ENCODE results near the gene CBLN1. TPM values are rescaled to one million over a fixed set of nuclear protein-coding genes. Genes with fewer than 3 reads are reported as not detected.

Gene CBLN1
- total and polyA plus RNA-seq, 2 experiments from 2014 or later: 0.07 TPM; not detected in 1

DNA sequence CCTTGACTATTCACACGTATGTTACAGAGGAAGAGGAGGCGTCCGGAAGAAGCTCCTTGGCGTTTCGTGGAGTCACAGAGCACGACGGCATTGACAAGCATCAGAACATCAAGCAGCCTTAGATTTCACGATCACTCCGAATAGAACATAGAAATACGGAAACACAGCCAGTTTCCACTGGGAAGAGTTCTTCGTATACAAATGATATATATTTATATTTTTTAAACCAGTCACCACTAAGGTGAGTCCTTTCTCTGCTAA is 3.1 kb downstream of the CBLN1 start:
- no peak overlapping the region for H3K27ac ChIP-seq
- H3K4me3 ChIP-seq: no peak overlapping the region
- H3K36me3 ChIP-seq (replicated peaks; ENCODE audit: insufficient read depth, low read depth): no peaks in the 10 kb centered on the region
- H3K9me2 ChIP-seq (replicated peaks; ENCODE audit: insufficient read depth): no peaks in the 10 kb centered on the region
- 34% methylated on average over 11 of the region's 11 CpGs for WGBS (ENCODE audit: low lambda C conversion rate, missing lambda C conversion rate)
- DNase-seq (ENCODE audit: low spot score): no peak
- H3K9me3 ChIP-seq (ENCODE audit: low read depth): no peaks in the 10 kb centered on the region
- H4K20me1 ChIP-seq (ENCODE audit: insufficient read depth, poor library complexity, severe bottlenecking): no peaks in the 10 kb centered on the region
- no peak overlapping the region for H3K4me2 ChIP-seq
- H3K27me3 ChIP-seq: peaks cover 91% of the 10 kb centered on the region
- H2AFZ ChIP-seq: no peak overlapping the region
- H3K79me2 ChIP-seq: no peaks in the 10 kb centered on the region
- TF ChIP-seq EZH2 (IDR thresholded peaks at IDR 0.05; ENCODE audit: borderline replicate concordance) (no peak), EZH2phosphoT487 (IDR thresholded peaks at IDR 0.05; ENCODE audit: low read depth, severe bottlenecking, unreplicated experiment) (no peak)
- TF ChIP-seq, protein P1, sequence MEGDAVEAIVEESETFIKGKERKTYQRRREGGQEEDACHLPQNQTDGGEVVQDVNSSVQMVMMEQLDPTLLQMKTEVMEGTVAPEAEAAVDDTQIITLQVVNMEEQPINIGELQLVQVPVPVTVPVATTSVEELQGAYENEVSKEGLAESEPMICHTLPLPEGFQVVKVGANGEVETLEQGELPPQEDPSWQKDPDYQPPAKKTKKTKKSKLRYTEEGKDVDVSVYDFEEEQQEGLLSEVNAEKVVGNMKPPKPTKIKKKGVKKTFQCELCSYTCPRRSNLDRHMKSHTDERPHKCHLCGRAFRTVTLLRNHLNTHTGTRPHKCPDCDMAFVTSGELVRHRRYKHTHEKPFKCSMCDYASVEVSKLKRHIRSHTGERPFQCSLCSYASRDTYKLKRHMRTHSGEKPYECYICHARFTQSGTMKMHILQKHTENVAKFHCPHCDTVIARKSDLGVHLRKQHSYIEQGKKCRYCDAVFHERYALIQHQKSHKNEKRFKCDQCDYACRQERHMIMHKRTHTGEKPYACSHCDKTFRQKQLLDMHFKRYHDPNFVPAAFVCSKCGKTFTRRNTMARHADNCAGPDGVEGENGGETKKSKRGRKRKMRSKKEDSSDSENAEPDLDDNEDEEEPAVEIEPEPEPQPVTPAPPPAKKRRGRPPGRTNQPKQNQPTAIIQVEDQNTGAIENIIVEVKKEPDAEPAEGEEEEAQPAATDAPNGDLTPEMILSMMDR (IDR thresholded peaks at IDR 0.05; ENCODE audit: poor library complexity): no peak
- peaks cover 10% of the 10 kb centered on the region for H3K4me1 ChIP-seq (ENCODE audit: insufficient read depth)

DNA sequence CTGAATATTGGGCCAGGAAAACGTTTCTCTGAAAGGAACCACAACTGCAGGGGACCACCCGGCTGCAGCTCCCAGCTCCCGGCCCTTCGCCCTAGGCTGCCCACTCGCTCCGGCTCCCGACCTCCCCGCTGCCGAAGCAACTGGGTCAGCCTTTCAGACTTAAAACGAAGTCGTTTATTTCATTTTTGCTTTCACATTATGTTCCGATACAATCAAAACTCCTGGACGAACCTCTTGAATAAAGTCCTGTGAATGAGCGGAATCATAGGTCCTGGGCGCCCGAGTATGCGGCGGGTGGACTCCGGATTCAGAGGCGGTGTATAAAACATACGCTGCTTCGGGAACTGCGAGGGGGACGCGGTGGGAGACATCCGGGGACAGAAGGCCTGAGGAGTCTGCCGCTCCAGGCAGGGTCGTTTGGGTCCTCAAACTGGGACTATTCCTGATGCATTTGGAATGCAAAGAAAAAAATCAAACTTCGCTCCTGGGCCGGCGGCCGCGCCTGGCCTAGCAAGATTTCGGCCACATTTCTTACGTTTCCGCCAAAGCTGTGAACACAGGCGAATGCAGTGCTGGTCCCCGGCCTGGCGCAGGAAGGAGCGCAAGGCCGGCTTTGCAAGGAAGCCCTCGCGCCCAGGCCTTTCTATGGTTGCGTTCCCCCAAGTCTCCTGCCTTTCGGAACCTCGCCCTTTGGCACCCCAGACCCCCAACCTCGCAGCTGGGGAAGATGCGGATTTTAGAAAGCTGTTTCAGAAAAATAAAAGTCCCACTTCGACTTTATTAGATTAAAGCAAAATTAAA is 3.7 kb downstream of the CBLN1 start:
- Histone ChIP-seq H4K20me1 (ENCODE audit: insufficient read depth, poor library complexity, severe bottlenecking) (no peaks in the 10 kb centered on the region), H3K4me2 (peak overlapping the region; percentile 55), H2AFZ (no peak overlapping the region), H3K27me3 (peaks cover 91% of the 10 kb centered on the region), H3K36me3 (replicated peaks; ENCODE audit: insufficient read depth, low read depth) (no peaks in the 10 kb centered on the region), H3K79me2 (no peaks in the 10 kb centered on the region), H3K9me3 (ENCODE audit: low read depth) (no peaks in the 10 kb centered on the region), H3K4me1 (ENCODE audit: insufficient read depth) (peaks cover 6% of the 10 kb centered on the region), H3K9me2 (replicated peaks; ENCODE audit: insufficient read depth) (no peaks in the 10 kb centered on the region), H3K27ac (no peak overlapping the region), H3K4me3 (no peak overlapping the region)
- DNase-seq (ENCODE audit: low spot score): no peak
- TF ChIP-seq, protein P1 (IDR thresholded peaks at IDR 0.05; ENCODE audit: poor library complexity): no peak
- TF ChIP-seq EZH2 (IDR thresholded peaks at IDR 0.05; ENCODE audit: borderline replicate concordance) (peak; percentile 99), EZH2phosphoT487 (IDR thresholded peaks at IDR 0.05; ENCODE audit: low read depth, severe bottlenecking, unreplicated experiment) (peak; percentile 94)
- WGBS (ENCODE audit: low lambda C conversion rate, missing lambda C conversion rate): 10% methylated on average over 49 of the region's 49 CpGs

DNA sequence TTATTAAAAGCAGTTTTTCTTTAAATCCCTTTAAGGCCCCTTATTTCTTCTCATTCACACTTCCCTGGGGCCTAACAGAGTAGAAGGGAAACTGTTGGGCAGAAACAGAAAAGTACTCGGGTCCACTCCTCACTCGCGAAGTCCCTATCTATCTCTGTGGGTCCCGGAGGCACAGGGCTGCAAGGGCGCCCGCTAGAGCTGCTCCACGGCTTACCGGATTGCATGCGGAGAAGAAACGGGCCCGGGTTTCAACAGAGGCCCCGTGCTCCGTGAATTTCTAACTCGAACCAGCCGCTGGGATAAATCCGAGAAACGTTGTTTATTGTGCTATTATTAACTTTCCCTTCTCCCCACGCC is 4.3 kb downstream of the CBLN1 start:
- 7% methylated on average over 18 of the region's 18 CpGs for WGBS (ENCODE audit: low lambda C conversion rate, missing lambda C conversion rate)
- H4K20me1 ChIP-seq (ENCODE audit: insufficient read depth, poor library complexity, severe bottlenecking): no peaks in the 10 kb centered on the region
- no peaks in the 10 kb centered on the region for H3K36me3 ChIP-seq (replicated peaks; ENCODE audit: insufficient read depth, low read depth)
- no peak overlapping the region for H2AFZ ChIP-seq
- H3K9me3 ChIP-seq (ENCODE audit: low read depth): no peaks in the 10 kb centered on the region
- H3K4me2 ChIP-seq: no peak overlapping the region
- no peak overlapping the region for H3K4me3 ChIP-seq
- TF ChIP-seq EZH2 (IDR thresholded peaks at IDR 0.05; ENCODE audit: borderline replicate concordance) (no peak), EZH2phosphoT487 (IDR thresholded peaks at IDR 0.05; ENCODE audit: low read depth, severe bottlenecking, unreplicated experiment) (no peak)
- TF ChIP-seq, protein P1 (IDR thresholded peaks at IDR 0.05; ENCODE audit: poor library complexity): no peak
- no peak overlapping the region for H3K27ac ChIP-seq
- peaks cover under 1% of the 10 kb centered on the region for H3K4me1 ChIP-seq (ENCODE audit: insufficient read depth)
- H3K27me3 ChIP-seq: peaks cover 91% of the 10 kb centered on the region
- H3K79me2 ChIP-seq: no peaks in the 10 kb centered on the region
- DNase-seq (ENCODE audit: low spot score): no peak
- no peaks in the 10 kb centered on the region for H3K9me2 ChIP-seq (replicated peaks; ENCODE audit: insufficient read depth)
